ENCODE data around the gene POLD1.

DNA sequence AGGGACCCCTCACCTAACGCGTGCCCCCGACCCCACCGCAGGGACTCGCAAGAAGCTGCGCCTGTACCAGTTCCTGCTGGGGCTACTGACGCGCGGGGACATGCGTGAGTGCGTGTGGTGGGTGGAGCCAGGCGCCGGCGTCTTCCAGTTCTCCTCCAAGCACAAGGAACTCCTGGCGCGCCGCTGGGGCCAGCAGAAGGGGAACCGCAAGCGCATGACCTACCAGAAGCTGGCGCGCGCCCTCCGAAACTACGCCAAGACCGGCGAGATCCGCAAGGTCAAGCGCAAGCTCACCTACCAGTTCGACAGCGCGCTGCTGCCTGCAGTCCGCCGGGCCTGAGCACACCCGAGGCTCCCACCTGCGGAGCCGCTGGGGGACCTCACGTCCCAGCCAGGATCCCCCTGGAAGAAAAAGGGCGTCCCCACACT is 43.9 kb downstream of the POLD1 start:
- TF ChIP-seq, protein P1, sequence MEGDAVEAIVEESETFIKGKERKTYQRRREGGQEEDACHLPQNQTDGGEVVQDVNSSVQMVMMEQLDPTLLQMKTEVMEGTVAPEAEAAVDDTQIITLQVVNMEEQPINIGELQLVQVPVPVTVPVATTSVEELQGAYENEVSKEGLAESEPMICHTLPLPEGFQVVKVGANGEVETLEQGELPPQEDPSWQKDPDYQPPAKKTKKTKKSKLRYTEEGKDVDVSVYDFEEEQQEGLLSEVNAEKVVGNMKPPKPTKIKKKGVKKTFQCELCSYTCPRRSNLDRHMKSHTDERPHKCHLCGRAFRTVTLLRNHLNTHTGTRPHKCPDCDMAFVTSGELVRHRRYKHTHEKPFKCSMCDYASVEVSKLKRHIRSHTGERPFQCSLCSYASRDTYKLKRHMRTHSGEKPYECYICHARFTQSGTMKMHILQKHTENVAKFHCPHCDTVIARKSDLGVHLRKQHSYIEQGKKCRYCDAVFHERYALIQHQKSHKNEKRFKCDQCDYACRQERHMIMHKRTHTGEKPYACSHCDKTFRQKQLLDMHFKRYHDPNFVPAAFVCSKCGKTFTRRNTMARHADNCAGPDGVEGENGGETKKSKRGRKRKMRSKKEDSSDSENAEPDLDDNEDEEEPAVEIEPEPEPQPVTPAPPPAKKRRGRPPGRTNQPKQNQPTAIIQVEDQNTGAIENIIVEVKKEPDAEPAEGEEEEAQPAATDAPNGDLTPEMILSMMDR (IDR thresholded peaks at IDR 0.05; ENCODE audit: poor library complexity): no peak
- no peak for TF ChIP-seq EZH2 (IDR thresholded peaks at IDR 0.05; ENCODE audit: borderline replicate concordance)
- TF ChIP-seq EZH2phosphoT487 (IDR thresholded peaks at IDR 0.05; ENCODE audit: low read depth, severe bottlenecking, unreplicated experiment): no peak

All from hepatocyte (in vitro differentiated cells).